Loucy (cell line): ENCODE measurements around the gene MPPED2.

Experiments
- H2AFZ ChIP-seq: fragments of 200-600 bp; sonication (generic); 2 replicates; pipeline ENCODE4 v1.6.0; 2016; ENCODE audit warnings: antibody characterized with exemption, mild to moderate bottlenecking, low read length, moderate library complexity
- H3F3A ChIP-seq: fragments of 200-600 bp; 2 replicates; pipeline ENCODE4 v1.6.0; 2016; ENCODE audit warnings: antibody characterized with exemption, low read depth, mild to moderate bottlenecking
- H3K27me3 ChIP-seq: fragments of 200-600 bp; sonication (generic); 2 replicates; pipeline ENCODE4 v1.6.1; 2014; ENCODE audit warnings: low read length, mild to moderate bottlenecking; ENCODE audit not compliant: insufficient read depth, poor library complexity, severe bottlenecking
- H3K36me3 ChIP-seq: fragments of 200-600 bp; sonication (generic); 2 replicates; pipeline ENCODE4 v1.6.1; 2016; ENCODE audit warnings: low read length; ENCODE audit not compliant: insufficient read depth
- H3K4me1 ChIP-seq: fragments of 200-600 bp; sonication (generic); 2 replicates; pipeline ENCODE4 v1.5.1; 2014; ENCODE audit warnings: low read length, mild to moderate bottlenecking; ENCODE audit not compliant: insufficient read depth, poor library complexity, severe bottlenecking
- H3K4me2 ChIP-seq: fragments of 200-600 bp; sonication (generic); 2 replicates; pipeline ENCODE4 v1.6.0; 2014; ENCODE audit warnings: antibody characterized with exemption, low read length, low read depth, mild to moderate bottlenecking; ENCODE audit not compliant: poor library complexity, severe bottlenecking
- H3K4me3 ChIP-seq: fragments of 200-600 bp; sonication (generic); 2 replicates; pipeline ENCODE4 v1.5.1; 2014; ENCODE audit warnings: low read length, mild to moderate bottlenecking, mixed read lengths; ENCODE audit not compliant: poor library complexity, severe bottlenecking
- H3K79me2 ChIP-seq: fragments of 200-600 bp; sonication (generic); 2 replicates; pipeline ENCODE4 v1.6.1; 2014; ENCODE audit warnings: low read length; ENCODE audit not compliant: insufficient read depth
- H3K9ac ChIP-seq: fragments of 200-600 bp; sonication (generic); 2 replicates; pipeline ENCODE4 v1.6.0; 2014; ENCODE audit warnings: mild to moderate bottlenecking, low read depth, low read length, moderate library complexity; ENCODE audit not compliant: poor library complexity, severe bottlenecking
- H3K9me2 ChIP-seq: fragments of 200-600 bp; sonication (generic); replicated peaks from 2 replicates; pipeline ENCODE4 v1.6.1; 2016; ENCODE audit warnings: low read depth, low read length, mixed read lengths
- H3K9me3 ChIP-seq: fragments of 200-600 bp; sonication (generic); 2 replicates; pipeline ENCODE4 v1.6.1; 2014; ENCODE audit warnings: mild to moderate bottlenecking, antibody characterized with exemption, low read length, low read depth; ENCODE audit not compliant: insufficient read depth
- H4K20me1 ChIP-seq: fragments of 200-600 bp; sonication (generic); 2 replicates; pipeline ENCODE4 v1.6.0; 2014; ENCODE audit warnings: antibody characterized with exemption, low read length, mild to moderate bottlenecking; ENCODE audit not compliant: insufficient read depth, poor library complexity, severe bottlenecking
- EZH2phosphoT487 ChIP-seq: fragments of 200-600 bp; IDR thresholded peaks from 2 replicates; pipeline ENCODE4 v1.6.1; 2018; ENCODE audit warnings: antibody characterized with exemption, mild to moderate bottlenecking, moderate library complexity, borderline replicate concordance
- TF ChIP-seq, protein P1 (sequence below): fragments of 200-600 bp; sonication (generic); conservative IDR thresholded peaks from 2 replicates; pipeline ENCODE4 v1.5.1; 2014; ENCODE audit warnings: mild to moderate bottlenecking, antibody characterized with exemption, low read length

MPPED2 gene

GRCh38 chr11:30452114-30452513, 134.0 kb downstream of the MPPED2 start:
- H3K4me3 ChIP-seq, result no peak overlapping the region
- no peaks in the 10 kb centered on the region for H3K9me2 ChIP-seq
- TF ChIP-seq, protein P1, sequence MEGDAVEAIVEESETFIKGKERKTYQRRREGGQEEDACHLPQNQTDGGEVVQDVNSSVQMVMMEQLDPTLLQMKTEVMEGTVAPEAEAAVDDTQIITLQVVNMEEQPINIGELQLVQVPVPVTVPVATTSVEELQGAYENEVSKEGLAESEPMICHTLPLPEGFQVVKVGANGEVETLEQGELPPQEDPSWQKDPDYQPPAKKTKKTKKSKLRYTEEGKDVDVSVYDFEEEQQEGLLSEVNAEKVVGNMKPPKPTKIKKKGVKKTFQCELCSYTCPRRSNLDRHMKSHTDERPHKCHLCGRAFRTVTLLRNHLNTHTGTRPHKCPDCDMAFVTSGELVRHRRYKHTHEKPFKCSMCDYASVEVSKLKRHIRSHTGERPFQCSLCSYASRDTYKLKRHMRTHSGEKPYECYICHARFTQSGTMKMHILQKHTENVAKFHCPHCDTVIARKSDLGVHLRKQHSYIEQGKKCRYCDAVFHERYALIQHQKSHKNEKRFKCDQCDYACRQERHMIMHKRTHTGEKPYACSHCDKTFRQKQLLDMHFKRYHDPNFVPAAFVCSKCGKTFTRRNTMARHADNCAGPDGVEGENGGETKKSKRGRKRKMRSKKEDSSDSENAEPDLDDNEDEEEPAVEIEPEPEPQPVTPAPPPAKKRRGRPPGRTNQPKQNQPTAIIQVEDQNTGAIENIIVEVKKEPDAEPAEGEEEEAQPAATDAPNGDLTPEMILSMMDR, result no peak
- TF ChIP-seq EZH2phosphoT487, result no peak
- H4K20me1 ChIP-seq, result no peaks in the 10 kb centered on the region
- no peaks in the 10 kb centered on the region for H3K36me3 ChIP-seq
- no peak overlapping the region for H3K4me2 ChIP-seq
- no peaks in the 10 kb centered on the region for H3F3A ChIP-seq
- H3K9me3 ChIP-seq, result no peaks in the 10 kb centered on the region
- no peaks in the 10 kb centered on the region for H3K27me3 ChIP-seq
- H3K9ac ChIP-seq, result no peak overlapping the region
- H3K4me1 ChIP-seq, result no peaks in the 10 kb centered on the region
- H3K79me2 ChIP-seq, result no peaks in the 10 kb centered on the region
- H2AFZ ChIP-seq, result no peak overlapping the region

- Histone ChIP-seq H3K4me1 (no peaks in the 10 kb centered on the region), H3F3A (no peaks in the 10 kb centered on the region), H3K9me3 (no peaks in the 10 kb centered on the region), H3K36me3 (no peaks in the 10 kb centered on the region), H3K27me3 (no peaks in the 10 kb centered on the region), H3K9ac (no peak overlapping the region), H4K20me1 (no peaks in the 10 kb centered on the region), H3K4me2 (no peak overlapping the region), H3K9me2 (no peaks in the 10 kb centered on the region), H2AFZ (no peak overlapping the region), H3K4me3 (no peak overlapping the region), H3K79me2 (no peaks in the 10 kb centered on the region)
- no peak for TF ChIP-seq EZH2phosphoT487
- TF ChIP-seq, protein P1, result no peak
These were observed 134.5 kb downstream of the MPPED2 start for GRCh38 chr11:30451626-30452025.

DNA sequence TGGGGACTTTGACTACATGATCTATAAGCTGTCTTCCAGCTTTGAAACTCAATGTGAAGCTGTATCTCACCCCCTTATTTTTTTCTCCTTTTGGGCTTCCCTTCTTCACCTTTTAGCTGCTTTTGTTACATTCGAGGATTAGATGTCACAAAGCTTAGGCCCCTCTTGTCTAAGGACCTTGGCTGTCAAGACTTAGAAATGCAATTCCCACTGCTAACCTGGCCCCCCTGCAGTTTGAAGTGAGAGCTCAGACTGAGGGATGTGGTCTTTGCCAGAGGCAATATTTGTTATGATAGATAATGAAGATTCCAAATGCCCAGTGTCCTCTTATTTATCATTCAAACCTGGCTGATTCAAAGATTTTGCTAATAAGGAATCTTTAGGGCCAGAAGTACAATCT, 135.0 kb downstream of the MPPED2 start:
- H4K20me1 ChIP-seq, result no peaks in the 10 kb centered on the region
- TF ChIP-seq EZH2phosphoT487, result no peak
- TF ChIP-seq, protein P1, result no peak
- H3K79me2 ChIP-seq, result no peaks in the 10 kb centered on the region
- H3K4me2 ChIP-seq, result no peak overlapping the region
- H3F3A ChIP-seq, result no peaks in the 10 kb centered on the region
- no peaks in the 10 kb centered on the region for H3K27me3 ChIP-seq
- H2AFZ ChIP-seq, result no peak overlapping the region
- H3K4me3 ChIP-seq, result no peak overlapping the region
- H3K4me1 ChIP-seq, result no peaks in the 10 kb centered on the region
- no peak overlapping the region for H3K9ac ChIP-seq
- H3K9me3 ChIP-seq, result no peaks in the 10 kb centered on the region
- no peaks in the 10 kb centered on the region for H3K36me3 ChIP-seq
- H3K9me2 ChIP-seq, result no peaks in the 10 kb centered on the region
